Activated CD4-positive, CD25-positive, alpha-beta regulatory T cell treated with anti-CD3 and anti-CD28 coated beads, Interleukin-2, amount 50 U/mL, for 24 hours (primary cell): ENCODE results near the gene MAP3K8.

Experiments
- ATAC-seq, 2 donors: fragments of 150-1000 bp; cut with Tn5 transposase; one replicate each; pipeline ENCODE4 v1.10.0; 2021; ENCODE audit warnings: mild to moderate bottlenecking in 1 of 2, moderate library complexity in 1 of 2

MAP3K8 gene

DNA sequence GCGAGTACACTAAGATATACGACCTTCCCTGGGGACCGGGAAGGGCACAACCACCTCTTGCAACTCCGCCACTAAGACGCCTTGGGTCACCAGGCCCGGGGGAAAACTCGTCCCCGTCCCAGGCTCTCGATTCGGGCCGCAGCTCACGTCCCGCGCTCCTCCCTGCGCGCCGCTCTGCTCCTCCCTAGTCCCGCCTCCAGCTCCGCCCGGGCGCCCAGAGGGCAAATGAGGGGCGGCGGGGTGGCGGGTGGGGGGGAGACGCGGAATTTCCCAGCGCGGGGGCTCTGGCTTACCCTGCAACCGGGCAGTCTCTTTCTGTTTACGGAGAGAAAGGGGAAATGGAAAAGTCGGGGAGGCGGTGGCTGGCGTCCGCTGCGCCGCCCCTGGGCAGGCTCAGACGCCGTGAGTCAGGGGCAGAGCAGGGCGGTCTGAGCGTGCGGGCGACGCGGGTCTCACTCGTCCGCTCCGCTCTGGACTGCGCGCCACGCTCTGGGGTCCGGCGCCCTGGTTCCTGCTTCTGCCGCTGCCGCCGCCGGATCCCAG lies at the start of gene MAP3K8:
TSS of gene MAP3K8 (plus strand) at position 455 of the 543 bp plus-strand sequence. CDS start 4,755 bp downstream, outside the sequence.
- peak; percentile 61 to 69 for ATAC-seq

GRCh38 chr10:30384701-30385201 lies 49.2 kb upstream of the MAP3K8 start:
- no peak for ATAC-seq

DNA sequence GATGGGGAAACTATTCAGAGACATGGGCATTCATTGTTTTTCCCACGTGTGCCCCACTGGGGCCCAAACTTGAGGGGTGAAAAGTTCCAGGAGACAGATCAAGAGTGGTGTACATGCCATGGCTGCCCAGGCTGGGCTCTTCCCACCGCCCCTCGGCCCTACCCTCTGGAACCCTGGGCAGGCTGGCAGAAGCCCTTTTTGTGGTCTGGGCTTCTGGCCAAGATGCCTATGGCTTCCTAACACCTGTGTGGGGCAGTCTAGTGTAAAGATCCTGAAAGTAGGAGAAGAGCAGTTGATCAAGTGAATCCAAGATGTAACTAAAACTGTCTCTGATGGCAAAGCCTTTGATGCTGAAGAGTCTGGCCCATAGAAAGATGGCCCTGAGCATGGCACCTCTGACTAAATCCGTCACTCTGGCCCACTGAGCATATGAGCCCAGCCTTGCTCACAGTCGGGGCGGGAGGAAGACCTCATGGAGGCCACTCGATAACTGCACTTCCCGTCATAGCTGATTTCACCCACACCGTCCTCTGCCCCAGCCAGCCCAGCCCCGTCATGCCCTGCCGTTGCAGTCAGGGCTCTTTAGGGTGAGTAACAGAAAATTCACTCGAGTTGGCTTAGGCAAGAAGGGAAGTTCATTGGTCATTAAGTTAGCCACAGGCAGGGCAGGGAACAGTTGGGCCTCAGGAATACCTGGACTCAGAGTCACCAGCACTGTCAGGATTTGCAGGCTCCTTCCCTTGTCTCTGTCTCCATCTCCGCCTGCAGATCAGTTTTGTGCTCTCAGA lies 47.0 kb upstream of the MAP3K8 start:
- no peak for ATAC-seq

DNA sequence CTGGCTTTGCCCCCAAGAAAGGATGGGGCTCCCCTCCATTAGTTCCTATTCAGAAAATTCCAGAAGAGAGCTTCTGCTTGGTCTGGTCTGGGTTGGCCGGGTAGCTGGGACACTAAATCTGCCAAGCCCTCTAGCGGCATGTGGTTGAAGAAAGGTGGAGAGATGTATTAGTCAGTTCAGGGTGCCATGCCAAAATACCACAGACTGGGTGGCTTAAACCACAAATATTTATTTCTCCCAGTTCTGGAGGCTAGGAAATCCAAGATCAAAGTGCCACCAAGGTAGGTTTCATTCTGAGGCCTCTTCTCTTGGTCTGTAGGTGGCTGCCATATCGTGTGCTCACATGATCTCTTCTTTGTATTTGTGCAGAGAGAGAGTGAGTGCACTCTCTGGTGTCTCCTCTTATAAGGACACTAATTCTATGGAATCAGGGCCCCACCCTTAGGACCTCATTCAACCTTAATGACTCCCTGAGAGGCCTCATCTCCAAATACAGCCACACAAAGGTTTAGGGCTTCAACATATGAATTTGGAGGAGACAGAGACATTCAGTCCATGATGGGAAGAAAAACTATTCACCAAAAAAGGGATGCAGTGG lies 46.2 kb upstream of the MAP3K8 start:
- no peak for ATAC-seq

DNA sequence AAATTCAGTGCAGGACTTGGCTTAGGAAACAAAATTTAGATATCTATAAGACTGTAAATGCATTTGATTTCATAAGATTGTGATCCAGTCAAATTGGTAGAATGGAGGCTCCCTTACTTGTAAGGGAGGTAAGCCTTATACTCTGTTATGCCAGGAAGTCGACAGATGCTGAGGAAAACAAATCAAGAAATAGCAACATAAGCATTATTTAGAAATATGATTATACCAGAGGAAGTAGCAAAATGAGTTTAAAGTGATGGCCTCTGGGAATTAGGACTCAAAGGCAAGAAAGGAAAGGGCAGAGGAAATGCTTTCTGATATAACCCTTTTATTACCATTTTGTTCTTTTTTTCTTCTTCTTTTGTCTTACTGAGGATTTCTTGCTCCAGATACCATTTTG lies 44.4 kb upstream of the MAP3K8 start:
- ATAC-seq = no peak

GRCh38 chr10:30390207-30390606 lies 43.8 kb upstream of the MAP3K8 start:
- ATAC-seq = no peak

DNA sequence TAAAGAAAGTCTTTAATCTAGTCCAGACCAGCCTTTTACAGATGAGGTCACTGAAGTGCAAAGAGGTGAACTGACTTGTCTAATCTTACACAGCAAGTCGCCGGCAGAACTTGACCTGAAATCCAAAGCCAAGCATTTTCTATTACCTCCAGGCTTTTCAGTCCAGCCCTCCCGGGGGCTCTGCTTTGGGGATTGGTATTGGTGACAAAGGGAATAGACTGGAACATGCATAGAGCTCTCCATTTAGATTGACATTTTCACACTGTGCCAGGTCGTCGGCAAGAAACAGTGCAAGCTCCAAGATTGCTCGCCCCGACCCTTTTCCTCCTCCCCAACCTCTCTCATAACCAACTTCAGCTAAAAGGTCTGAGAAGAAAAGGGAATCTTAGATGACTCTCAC lies 42.7 kb upstream of the MAP3K8 start:
- ATAC-seq = no peak

DNA sequence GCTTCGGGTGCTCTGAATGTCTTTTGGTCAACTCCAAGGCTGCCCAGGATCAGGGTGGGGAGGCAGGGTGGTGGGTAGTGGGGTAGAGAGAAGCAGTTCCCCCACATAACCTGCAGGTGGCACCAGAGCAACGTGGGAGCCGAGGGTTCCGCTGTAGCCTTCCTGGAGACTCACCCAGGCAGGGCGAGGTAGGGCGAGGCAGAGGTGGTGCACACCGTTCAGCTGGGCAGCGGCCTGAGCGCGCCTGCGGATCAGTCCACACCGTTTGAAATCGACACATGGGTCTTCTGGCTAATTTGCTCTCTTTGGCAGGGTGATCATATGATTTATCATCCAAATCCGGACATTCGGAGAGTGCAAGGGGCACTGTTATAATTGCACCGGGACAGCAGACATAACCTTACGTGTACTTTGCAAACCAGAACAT lies 41.4 kb upstream of the MAP3K8 start:
- ATAC-seq = peak; percentile 96 to 99

DNA sequence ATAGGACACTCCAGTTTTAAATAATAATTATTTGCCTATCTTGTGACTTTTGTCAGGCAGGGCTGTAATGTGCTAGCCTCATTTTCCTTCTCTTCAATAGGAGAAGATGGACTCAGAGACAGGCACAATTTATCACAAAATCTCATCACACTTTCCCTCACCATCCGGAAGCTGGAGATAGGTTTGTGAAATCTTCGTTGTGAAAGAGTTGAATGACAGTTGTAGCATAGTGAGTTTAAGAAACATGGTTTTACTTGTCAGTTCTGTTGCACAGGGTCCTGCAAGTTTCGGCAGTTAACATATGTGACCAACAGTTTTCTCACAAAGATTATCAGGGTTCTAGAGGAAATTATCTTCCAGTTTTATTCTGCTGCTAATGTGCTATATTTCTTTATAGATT lies 37.7 kb upstream of the MAP3K8 start:
- no peak for ATAC-seq

DNA sequence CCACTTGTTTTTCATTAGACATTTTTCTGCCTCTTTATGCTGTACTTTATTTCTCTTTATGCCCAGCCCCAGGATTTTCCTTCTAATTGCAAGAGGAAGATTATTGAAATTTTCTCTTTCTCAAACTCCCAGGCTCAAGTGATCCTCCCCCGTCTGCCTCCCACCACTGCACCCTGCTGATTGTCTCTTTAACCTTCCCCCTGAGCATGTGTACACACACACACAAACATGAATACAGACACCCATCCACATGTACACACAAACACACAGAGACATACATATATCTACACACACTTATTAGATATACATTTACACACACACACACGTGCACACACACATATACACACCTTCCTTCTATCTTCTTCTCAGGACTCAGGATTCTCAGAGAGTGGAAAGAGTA lies 37.3 kb upstream of the MAP3K8 start:
- no peak for ATAC-seq

DNA sequence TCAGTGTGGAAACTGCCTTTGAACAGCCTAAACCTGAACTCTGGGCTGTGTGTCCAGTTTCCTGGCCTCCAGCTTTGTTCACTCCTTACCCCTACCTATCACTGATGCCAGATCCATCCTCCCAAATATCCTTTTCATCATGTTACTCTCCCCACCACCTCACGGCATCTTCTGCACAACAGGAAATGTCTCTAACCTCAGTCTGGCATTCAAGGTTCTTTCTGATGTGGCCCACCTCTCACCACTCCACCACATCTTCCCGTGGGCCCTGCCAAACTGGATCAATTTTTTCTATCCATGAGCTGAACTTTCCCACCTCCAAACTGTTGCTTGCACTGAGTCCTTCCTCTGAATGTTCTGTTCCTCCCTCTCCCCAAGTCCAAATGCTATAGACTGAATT lies 35.8 kb upstream of the MAP3K8 start:
- no peak for ATAC-seq

DNA sequence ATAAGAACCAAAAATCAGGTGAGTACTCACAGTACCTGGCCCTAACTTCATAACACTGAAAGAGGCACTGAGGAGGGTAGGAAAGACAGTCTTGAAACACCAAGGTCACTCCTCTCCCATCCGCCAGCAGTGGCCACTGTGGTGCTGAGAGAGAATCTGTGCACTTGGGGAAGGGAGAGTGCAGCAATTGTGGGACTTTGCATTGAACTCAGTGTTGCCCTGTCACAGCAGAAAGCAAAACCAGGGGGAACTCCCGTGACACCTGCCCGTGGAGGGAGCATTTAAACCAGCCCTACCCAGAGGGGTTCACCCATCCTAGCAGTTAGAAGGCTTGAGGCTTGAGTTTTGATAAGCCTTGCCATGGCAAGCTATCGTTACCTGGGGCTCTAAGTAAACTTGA lies 35.2 kb upstream of the MAP3K8 start:
- peak; percentile 13 to 21 for ATAC-seq

- no peak for ATAC-seq
Measured at GRCh38 chr10:30403494-30403893, 30.5 kb upstream of the MAP3K8 start.

DNA sequence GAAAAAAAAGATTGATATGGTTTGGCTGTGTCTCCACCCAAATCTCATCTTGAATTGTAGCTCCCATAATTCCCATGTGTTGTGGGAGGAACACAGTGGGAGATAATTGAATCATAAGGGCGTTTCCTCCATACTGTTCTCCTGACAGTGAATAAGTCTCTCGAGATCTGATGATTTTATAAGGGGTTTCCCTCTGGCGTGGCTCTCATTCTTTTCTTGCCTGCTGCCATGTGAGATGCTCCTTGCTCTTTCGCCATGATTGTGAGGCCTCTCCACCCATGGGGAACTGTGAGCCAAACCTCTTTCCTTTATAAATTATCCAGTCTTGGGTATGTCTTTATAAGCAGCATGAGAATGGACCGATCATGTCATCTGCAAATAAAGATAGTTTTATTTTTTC lies 29.4 kb upstream of the MAP3K8 start:
- ATAC-seq = no peak

- no peak for ATAC-seq
Measured at GRCh38 chr10:30411263-30411662, 22.7 kb upstream of the MAP3K8 start.

GRCh38 chr10:30412901-30413300 lies 21.1 kb upstream of the MAP3K8 start:
- ATAC-seq = no peak

DNA sequence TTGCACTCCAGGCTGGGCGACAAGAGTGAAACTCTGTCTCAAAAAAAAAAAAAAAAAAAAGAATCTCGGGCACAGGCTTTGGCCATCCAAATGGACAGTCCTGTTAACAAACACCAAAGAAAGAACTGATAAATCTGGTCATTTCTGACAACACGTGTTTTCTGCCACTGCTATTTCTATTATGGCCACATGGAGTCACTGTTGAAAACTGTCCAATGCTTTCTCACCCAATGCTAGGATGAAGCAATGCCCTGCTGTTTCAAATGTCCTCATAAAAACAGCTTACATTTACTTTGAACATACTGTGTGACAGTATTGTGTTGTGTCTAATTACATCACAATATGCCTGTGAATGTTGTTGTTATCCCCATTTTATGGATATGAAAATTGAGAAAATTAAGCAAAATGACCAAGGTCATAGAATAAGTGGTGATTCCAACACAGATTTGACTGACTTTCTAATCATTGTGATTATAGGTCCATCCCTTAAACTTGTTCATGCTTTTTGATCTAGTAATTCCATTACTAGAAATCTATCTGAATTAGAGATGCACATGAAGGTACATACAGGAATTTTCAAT lies 19.9 kb upstream of the MAP3K8 start:
- peak in 1 of 2 donors; percentile 25 for ATAC-seq

- ATAC-seq = no peak
Measured at GRCh38 chr10:30415593-30415992, 18.4 kb upstream of the MAP3K8 start.

GRCh38 chr10:30417301-30417700 lies 16.7 kb upstream of the MAP3K8 start:
- ATAC-seq = no peak

- ATAC-seq = no peak
Measured at GRCh38 chr10:30420266-30420665, 13.7 kb upstream of the MAP3K8 start.

- ATAC-seq = no peak
Measured at GRCh38 chr10:30420766-30421165, 13.2 kb upstream of the MAP3K8 start.

DNA sequence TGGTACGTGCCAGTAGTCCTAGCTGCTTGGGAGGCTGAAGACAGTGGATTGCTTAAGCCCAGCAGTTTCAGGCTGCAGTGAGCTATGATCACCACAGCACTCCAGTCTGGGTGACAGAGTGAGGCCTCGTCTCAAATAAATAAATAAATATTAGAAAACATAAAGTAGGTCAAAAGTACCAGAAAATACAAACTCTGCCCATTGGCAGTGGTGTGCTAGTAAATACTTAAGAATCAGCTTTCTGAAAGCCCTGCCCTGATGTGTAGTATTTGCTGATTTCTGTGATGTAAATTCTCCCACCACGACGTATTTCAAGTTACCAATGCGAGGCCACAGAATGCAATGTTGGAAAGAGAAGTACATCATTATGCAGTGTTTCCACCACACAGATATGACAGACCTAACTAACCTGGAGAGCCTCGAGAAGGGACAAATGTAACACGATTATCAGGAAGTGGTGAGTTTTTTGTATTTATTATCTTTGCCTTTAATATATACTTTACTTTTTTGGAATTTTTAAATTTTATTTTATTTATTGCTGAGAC lies 11.8 kb upstream of the MAP3K8 start:
- no peak for ATAC-seq

- no peak for ATAC-seq
Measured at GRCh38 chr10:30422981-30423654, 10.9 kb upstream of the MAP3K8 start.
